GM18505 (cell line): ENCODE measurements around the gene NTN5.

ENCODE experiments used
- ATAC-seq: cut with Tn5 transposase; IDR thresholded peaks from one replicate; pipeline ENCODE4 v1.9.1; 2021; ENCODE audit not compliant: unreplicated experiment
- POLR2A ChIP-seq: IDR thresholded peaks from 4 replicates; pipeline ENCODE4 v1.6.1; 2011; ENCODE audit warnings: borderline replicate concordance; ENCODE audit not compliant: insufficient read depth, insufficient read length; ENCODE audit errors: extremely low read depth

Gene NTN5

GRCh38 chr19:48630296-48631063, 42.3 kb downstream of the NTN5 start:
- no peak for TF ChIP-seq POLR2A
- ATAC-seq, result no peak

- peak; percentile 21 for TF ChIP-seq POLR2A
- no peak for ATAC-seq
Observed at GRCh38 chr19:48629599-48630295, 43.1 kb downstream of the NTN5 start.

DNA sequence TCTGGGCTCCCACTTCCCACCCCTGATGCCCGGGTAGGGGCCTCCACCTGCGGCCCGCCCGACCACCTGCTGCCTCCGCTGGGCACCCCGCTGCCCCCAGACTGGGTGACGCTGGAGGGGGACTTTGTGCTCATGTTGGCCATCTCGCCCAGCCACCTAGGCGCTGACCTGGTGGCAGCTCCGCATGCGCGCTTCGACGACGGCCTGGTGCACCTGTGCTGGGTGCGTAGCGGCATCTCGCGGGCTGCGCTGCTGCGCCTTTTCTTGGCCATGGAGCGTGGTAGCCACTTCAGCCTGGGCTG, 43.6 kb downstream of the NTN5 start:
- no peak for ATAC-seq
- TF ChIP-seq POLR2A, result no peak

DNA sequence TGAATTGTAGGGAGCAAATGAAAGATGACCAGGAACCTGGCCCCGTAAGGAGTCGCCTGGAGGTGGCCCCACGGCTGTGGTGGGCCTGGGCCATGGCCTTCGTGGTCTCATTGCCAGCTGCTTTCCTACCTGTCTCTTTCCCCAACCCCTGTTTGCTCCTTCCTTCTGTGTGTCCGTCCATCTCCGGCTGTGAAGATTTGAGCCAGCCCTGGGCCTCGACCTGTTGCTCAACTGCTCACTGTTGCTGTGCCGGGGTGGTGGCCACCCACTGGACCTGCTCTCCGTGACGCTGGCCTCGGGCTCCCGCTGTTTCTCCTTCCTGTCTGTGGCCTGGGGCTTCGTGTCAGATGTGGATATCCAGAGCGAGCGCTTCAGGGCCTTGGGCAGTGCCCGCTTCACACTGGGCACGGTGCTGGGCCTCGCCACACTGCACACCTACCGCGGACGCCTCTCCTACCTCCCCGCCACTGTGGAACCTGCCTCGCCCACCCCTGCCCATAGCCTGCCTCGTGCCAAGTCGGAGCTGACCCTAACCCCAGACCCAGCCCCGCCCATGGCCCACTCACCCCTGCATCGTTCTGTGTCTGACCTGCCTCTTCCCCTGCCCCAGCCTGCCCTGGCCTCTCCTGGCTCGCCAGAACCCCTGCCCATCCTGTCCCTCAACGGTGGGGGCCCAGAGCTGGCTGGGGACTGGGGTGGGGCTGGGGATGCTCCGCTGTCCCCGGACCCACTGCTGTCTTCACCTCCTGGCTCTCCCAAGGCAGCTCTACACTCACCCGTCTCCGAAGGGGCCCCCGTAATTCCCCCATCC, 44.1 kb downstream of the NTN5 start:
- no peak for ATAC-seq
- no peak for TF ChIP-seq POLR2A

- no peak for TF ChIP-seq POLR2A
- ATAC-seq, result no peak
Observed at GRCh38 chr19:48627865-48628314, 44.9 kb downstream of the NTN5 start.

- no peak for ATAC-seq
Observed at GRCh38 chr19:48627201-48627864, 45.5 kb downstream of the NTN5 start.

DNA sequence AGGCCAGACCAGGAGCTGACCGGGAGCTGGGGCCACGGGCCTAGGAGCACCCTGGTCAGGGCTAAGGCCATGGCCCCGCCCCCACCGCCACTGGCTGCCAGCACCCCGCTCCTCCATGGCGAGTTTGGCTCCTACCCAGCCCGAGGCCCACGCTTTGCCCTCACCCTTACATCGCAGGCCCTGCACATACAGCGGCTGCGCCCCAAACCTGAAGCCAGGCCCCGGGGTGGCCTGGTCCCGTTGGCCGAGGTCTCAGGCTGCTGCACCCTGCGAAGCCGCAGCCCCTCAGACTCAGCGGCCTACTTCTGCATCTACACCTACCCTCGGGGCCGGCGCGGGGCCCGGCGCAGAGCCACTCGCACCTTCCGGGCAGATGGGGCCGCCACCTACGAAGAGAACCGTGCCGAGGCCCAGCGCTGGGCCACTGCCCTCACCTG, 46.9 kb downstream of the NTN5 start:
- ATAC-seq, result no peak
- TF ChIP-seq POLR2A, result no peak

More at GRCh38 chr19:48627201-48627864, 45.5 kb downstream of the NTN5 start:
- no peak for TF ChIP-seq POLR2A

DNA sequence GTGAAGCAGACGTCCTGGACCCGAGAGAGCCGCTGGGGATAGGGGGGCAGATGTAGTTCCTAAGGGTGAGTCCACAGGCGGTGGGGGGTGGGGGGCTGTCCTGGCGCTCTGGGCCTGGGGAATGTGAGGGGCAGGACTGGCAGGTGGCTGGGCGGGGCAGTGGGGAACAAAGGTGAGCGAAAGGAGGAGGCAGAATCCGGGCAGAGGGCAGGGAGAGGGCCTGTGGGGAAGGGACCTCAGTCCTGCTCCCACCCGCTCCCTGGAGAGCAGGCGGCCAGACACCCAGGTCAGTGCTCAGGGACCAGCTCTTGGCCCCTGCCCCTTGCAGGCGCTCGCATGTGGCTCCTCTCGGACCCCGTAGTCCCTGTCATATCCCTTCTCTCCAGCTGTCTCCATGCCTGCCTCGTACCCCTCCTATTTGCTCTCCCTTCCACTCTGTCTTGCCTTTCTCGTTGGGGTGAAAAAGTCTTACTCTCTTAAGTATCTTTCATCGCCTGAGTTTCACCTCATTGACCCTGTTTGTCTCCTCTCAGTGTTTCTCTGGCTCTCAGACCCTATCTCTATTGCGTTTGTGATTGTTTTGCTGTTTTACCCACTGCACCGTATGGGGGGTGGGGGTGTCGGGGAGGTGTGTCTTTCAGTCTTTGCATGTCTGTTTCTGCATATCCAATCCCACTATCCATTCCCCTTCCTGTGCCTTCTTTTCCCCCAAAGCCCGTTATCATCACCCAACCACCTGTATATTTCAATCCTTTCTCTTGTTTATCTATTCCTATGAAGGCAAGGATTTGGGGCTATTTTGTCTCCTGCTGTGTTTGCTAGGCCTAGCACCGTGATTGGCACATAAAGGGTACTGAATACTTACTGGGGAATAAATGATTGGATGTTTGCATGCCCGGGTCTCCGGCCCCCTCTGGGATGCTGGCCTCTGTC, 47.8 kb downstream of the NTN5 start:
- no peak for TF ChIP-seq POLR2A
- no peak for ATAC-seq

DNA sequence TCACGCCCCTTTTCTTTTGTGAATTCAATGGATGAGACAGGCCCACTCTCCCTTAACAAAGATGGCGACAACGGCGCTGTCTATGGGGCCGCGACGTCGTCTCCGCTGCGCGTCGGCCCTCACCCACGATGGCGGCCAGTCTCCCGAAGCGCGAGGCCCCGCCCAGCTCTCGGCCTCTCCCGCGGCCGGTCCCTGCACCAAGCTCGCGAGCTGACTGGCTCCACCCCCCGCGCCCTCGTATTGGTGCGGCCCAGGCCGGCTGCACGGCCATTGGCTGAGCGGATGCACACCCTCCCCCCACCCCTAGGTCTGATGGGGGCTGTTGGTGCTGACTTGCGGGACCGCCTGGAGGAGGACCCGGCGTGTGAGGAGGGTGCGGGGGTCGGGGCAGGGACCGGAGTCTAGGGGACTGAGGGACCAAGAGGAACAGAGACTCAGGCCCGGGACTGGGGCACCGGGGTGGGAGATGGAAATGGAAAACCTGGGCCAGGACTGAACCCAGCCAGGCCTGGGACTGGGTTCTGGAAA, 48.7 kb downstream of the NTN5 start:
- no peak for TF ChIP-seq POLR2A
- peak; percentile 59 for ATAC-seq

- no peak for TF ChIP-seq POLR2A
- no peak for ATAC-seq
Observed at GRCh38 chr19:48623556-48624066, 49.2 kb downstream of the NTN5 start.

GRCh38 chr19:48619692-48620585, 52.9 kb downstream of the NTN5 start:
- ATAC-seq, result no peak
- TF ChIP-seq POLR2A, result no peak
